ENCODE results near the gene CCDC182. TPM values are rescaled to one million over a fixed set of nuclear protein-coding genes. Genes with fewer than 3 reads are reported as not detected.

Gene CCDC182
- total RNA-seq, 1 donor from 2014 or later = not detected

DNA sequence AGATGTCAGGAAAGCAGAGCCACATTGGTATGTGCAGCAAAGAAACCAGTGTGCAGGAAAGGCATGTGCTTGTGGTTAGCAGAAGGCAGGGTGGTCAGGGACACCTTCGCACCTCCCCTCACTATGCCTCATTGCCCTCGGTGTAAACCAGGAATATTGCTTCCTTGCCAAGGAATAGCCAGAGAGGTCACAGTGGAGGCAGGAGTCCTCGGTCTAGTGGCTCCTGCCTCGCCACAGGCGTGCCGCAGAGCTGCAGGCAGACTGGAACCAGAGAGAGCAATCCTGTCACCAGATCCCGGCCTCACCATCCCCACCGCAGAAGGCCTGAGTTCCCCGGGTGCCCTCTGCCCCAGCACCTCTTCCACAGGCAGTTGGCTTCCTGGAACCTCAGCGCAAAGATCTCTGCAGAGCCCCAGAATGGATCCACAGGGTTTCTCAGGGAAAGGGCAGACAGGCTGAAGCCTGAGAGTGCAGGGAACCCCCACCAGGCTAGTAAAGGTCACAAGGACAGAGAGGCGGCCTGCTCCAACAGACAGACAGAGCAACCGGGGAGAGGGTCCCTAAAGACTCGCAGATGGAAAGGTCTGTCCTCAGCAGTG lies 21.6 kb downstream of the CCDC182 start:
- Mint-ChIP-seq H3K4me1 (ENCODE audit: low read depth, unreplicated experiment) (peaks cover 22% of the 10 kb centered on the region), H3K4me3 (ENCODE audit: unreplicated experiment) (no peak overlapping the region), H3K27ac (ENCODE audit: unreplicated experiment) (peak overlapping the region; percentile 34), H3K9me3 (ENCODE audit: unreplicated experiment) (no peaks in the 10 kb centered on the region), H3K27me3 (ENCODE audit: low read depth, unreplicated experiment) (peaks cover 31% of the 10 kb centered on the region), H3K36me3 (ENCODE audit: low read depth, unreplicated experiment) (no peaks in the 10 kb centered on the region)
- no peaks in the 10 kb centered on the region for H3K79me2 ChIP-seq (ENCODE audit: insufficient read depth, low read length)
- FAIRE-seq = no peak
- no peaks in the 10 kb centered on the region for H3K4me1 ChIP-seq (ENCODE audit: insufficient read depth, low read length)
- DNase-seq (ENCODE audit: low read depth) = peak; percentile 52
- H3K4me2 ChIP-seq (ENCODE audit: low read length) = no peak overlapping the region
- no peak overlapping the region for H3K4me3 ChIP-seq (ENCODE audit: insufficient read depth, low read depth, low read length)
- peaks cover 8% of the 10 kb centered on the region for H3K27me3 ChIP-seq (ENCODE audit: insufficient read depth, low read length)
- H4K20me1 ChIP-seq (ENCODE audit: insufficient read depth, low read length) = no peaks in the 10 kb centered on the region
- no peak overlapping the region for H2AFZ ChIP-seq (ENCODE audit: low read depth, low read length)
- TF ChIP-seq, protein P1, sequence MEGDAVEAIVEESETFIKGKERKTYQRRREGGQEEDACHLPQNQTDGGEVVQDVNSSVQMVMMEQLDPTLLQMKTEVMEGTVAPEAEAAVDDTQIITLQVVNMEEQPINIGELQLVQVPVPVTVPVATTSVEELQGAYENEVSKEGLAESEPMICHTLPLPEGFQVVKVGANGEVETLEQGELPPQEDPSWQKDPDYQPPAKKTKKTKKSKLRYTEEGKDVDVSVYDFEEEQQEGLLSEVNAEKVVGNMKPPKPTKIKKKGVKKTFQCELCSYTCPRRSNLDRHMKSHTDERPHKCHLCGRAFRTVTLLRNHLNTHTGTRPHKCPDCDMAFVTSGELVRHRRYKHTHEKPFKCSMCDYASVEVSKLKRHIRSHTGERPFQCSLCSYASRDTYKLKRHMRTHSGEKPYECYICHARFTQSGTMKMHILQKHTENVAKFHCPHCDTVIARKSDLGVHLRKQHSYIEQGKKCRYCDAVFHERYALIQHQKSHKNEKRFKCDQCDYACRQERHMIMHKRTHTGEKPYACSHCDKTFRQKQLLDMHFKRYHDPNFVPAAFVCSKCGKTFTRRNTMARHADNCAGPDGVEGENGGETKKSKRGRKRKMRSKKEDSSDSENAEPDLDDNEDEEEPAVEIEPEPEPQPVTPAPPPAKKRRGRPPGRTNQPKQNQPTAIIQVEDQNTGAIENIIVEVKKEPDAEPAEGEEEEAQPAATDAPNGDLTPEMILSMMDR (IDR thresholded peaks at IDR 0.05; ENCODE audit: insufficient read depth, low read depth, low read length) = no peak
- no peak for TF ChIP-seq EZH2 (IDR thresholded peaks at IDR 0.05; ENCODE audit: insufficient read depth, low read length)
- H3K9ac ChIP-seq (ENCODE audit: low read length) = no peak overlapping the region
- H3K36me3 ChIP-seq (ENCODE audit: insufficient read depth, low read length) = no peaks in the 10 kb centered on the region
- no peaks in the 10 kb centered on the region for H3K9me3 ChIP-seq (ENCODE audit: insufficient read depth, low read depth, low read length)
- H3K27ac ChIP-seq (ENCODE audit: low read depth, low read length) = no peak overlapping the region

- H2AFZ ChIP-seq (ENCODE audit: low read depth, low read length) = no peak overlapping the region
- no peak overlapping the region for H3K4me3 ChIP-seq (ENCODE audit: insufficient read depth, low read depth, low read length)
- no peaks in the 10 kb centered on the region for H3K79me2 ChIP-seq (ENCODE audit: insufficient read depth, low read length)
- DNase-seq (ENCODE audit: low read depth) = no peak
- H3K27me3 ChIP-seq (ENCODE audit: insufficient read depth, low read length) = peaks cover 8% of the 10 kb centered on the region
- Mint-ChIP-seq H3K4me1 (ENCODE audit: low read depth, unreplicated experiment) (peaks cover 22% of the 10 kb centered on the region), H3K9me3 (ENCODE audit: unreplicated experiment) (no peaks in the 10 kb centered on the region), H3K36me3 (ENCODE audit: low read depth, unreplicated experiment) (no peaks in the 10 kb centered on the region), H3K4me3 (ENCODE audit: unreplicated experiment) (no peak overlapping the region), H3K27me3 (ENCODE audit: low read depth, unreplicated experiment) (peaks cover 24% of the 10 kb centered on the region), H3K27ac (ENCODE audit: unreplicated experiment) (no peak overlapping the region)
- no peak overlapping the region for H3K27ac ChIP-seq (ENCODE audit: low read depth, low read length)
- no peak overlapping the region for H3K4me2 ChIP-seq (ENCODE audit: low read length)
- H3K4me1 ChIP-seq (ENCODE audit: insufficient read depth, low read length) = no peaks in the 10 kb centered on the region
- no peaks in the 10 kb centered on the region for H3K36me3 ChIP-seq (ENCODE audit: insufficient read depth, low read length)
- no peaks in the 10 kb centered on the region for H3K9me3 ChIP-seq (ENCODE audit: insufficient read depth, low read depth, low read length)
- no peak for FAIRE-seq
- H4K20me1 ChIP-seq (ENCODE audit: insufficient read depth, low read length) = no peaks in the 10 kb centered on the region
- TF ChIP-seq, protein P1 (IDR thresholded peaks at IDR 0.05; ENCODE audit: insufficient read depth, low read depth, low read length) = no peak
- TF ChIP-seq EZH2 (IDR thresholded peaks at IDR 0.05; ENCODE audit: insufficient read depth, low read length) = no peak
- H3K9ac ChIP-seq (ENCODE audit: low read length) = no peak overlapping the region
Observed at GRCh38 chr17:57722704-57723043, 22.4 kb downstream of the CCDC182 start.

DNA sequence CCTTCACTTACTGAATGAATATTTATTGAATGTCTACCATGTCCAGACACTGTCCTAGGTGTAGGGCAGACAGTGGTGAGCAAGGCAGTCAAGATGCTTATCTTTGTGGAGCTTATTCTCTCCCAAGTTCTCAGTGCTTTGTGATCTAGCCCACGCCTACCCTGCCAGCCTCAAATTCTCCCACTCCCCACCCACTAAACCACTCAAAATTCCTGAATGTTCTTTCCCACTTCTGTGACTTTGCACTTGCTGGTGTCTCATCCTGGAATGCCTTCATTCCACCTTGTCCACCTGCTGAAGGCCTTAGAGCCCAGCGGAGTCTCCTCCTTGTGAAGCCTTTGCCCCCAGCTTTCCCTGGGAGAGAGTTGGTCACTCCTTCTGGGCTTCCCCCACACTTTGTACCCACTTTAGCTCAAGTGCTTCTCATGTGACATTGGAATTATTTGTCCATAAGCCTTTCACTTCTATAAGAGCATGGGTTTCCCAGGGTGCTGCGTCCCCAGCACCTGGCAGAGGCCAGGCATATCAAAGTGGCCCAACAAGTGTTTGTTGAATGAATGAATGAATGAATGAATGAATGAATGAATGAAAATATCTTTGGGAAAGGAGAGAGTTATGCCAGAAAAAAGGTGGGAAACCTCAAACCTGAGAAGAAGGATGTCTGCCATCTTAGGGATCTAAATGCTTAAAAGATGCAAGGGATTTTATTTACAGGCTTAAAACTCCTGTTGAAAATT lies 23.0 kb downstream of the CCDC182 start:
- Mint-ChIP-seq H3K4me1 (ENCODE audit: low read depth, unreplicated experiment) (peaks cover 22% of the 10 kb centered on the region), H3K36me3 (ENCODE audit: low read depth, unreplicated experiment) (no peaks in the 10 kb centered on the region), H3K4me3 (ENCODE audit: unreplicated experiment) (no peak overlapping the region), H3K9me3 (ENCODE audit: unreplicated experiment) (no peaks in the 10 kb centered on the region), H3K27ac (ENCODE audit: unreplicated experiment) (no peak overlapping the region), H3K27me3 (ENCODE audit: low read depth, unreplicated experiment) (peaks cover 26% of the 10 kb centered on the region)
- FAIRE-seq (no peak), DNase-seq (ENCODE audit: low read depth) (no peak)
- Histone ChIP-seq H3K79me2 (ENCODE audit: insufficient read depth, low read length) (no peaks in the 10 kb centered on the region), H2AFZ (ENCODE audit: low read depth, low read length) (no peak overlapping the region), H3K9me3 (ENCODE audit: insufficient read depth, low read depth, low read length) (no peaks in the 10 kb centered on the region), H3K9ac (ENCODE audit: low read length) (no peak overlapping the region), H3K27me3 (ENCODE audit: insufficient read depth, low read length) (peaks cover 10% of the 10 kb centered on the region), H3K4me2 (ENCODE audit: low read length) (no peak overlapping the region), H3K27ac (ENCODE audit: low read depth, low read length) (no peak overlapping the region), H4K20me1 (ENCODE audit: insufficient read depth, low read length) (no peaks in the 10 kb centered on the region), H3K36me3 (ENCODE audit: insufficient read depth, low read length) (no peaks in the 10 kb centered on the region), H3K4me1 (ENCODE audit: insufficient read depth, low read length) (no peaks in the 10 kb centered on the region), H3K4me3 (ENCODE audit: insufficient read depth, low read depth, low read length) (no peak overlapping the region)
- TF ChIP-seq, protein P1 (IDR thresholded peaks at IDR 0.05; ENCODE audit: insufficient read depth, low read depth, low read length) = no peak
- TF ChIP-seq EZH2 (IDR thresholded peaks at IDR 0.05; ENCODE audit: insufficient read depth, low read length) = no peak

Data from astrocyte (in vitro differentiated cells and primary cell).